MCF 10A (cell line): ENCODE data around the gene LMAN1. TPM values are rescaled to one million over a fixed set of nuclear protein-coding genes. Genes with fewer than 3 reads are reported as not detected.

Source experiments
- BruUV-seq: library from RNA; stranded (reverse); fragments of 400-500 nt; replicated peaks from 2 replicates; lab custom pipeline; 2021; lab: Mats Ljungman, UMichigan
- CTCF ChIA-PET: fragments of 300-600 bp; sonication (Branson Sonifier 250); formaldehyde crosslinking; extraction: SDS; loops from one replicate; lab custom pipeline; 2021; ENCODE audit warnings: antibody characterized with exemption, inconsistent platforms; lab: Yijun Ruan, JAX
- POLR2A ChIA-PET: fragments of 300-600, 350-650 bp; sonication (Branson Sonifier 250); formaldehyde crosslinking; extraction: SDS; loops from one replicate; lab custom pipeline; 2020; ENCODE audit warnings: antibody characterized with exemption, inconsistent platforms; lab: Yijun Ruan, JAX
- DNase-seq: peaks from one replicate; pipeline ENCODE4 v3.0.0-alpha.2; 2018; ENCODE audit not compliant: unreplicated experiment
- H3K27ac Mint-ChIP-seq: one replicate; pipeline ENCODE4 v1.8.0; 2022; ENCODE audit warnings: mild to moderate bottlenecking, low read depth, mixed read lengths; ENCODE audit not compliant: unreplicated experiment
- H3K27me3 Mint-ChIP-seq: one replicate; pipeline ENCODE4 v1.8.0; 2022; ENCODE audit warnings: mixed read lengths; ENCODE audit not compliant: insufficient read depth, unreplicated experiment
- H3K36me3 Mint-ChIP-seq: one replicate; pipeline ENCODE4 v1.8.0; 2022; ENCODE audit warnings: mild to moderate bottlenecking, moderate library complexity, mixed read lengths; ENCODE audit not compliant: insufficient read depth, unreplicated experiment
- H3K4me1 Mint-ChIP-seq: one replicate; pipeline ENCODE4 v1.8.0; 2022; ENCODE audit warnings: mixed read lengths; ENCODE audit not compliant: insufficient read depth, unreplicated experiment
- H3K4me3 Mint-ChIP-seq: one replicate; pipeline ENCODE4 v1.8.0; 2022; ENCODE audit warnings: mild to moderate bottlenecking, moderate library complexity, mixed read lengths; ENCODE audit not compliant: unreplicated experiment
- H3K9me3 Mint-ChIP-seq: one replicate; pipeline ENCODE4 v1.8.0; 2022; ENCODE audit warnings: mixed read lengths; ENCODE audit not compliant: unreplicated experiment
- intact Hi-C: fragments of 100-400 bp; cut with micrococcal nuclease; formaldehyde crosslinking; loops from 2 replicates; pipeline ENCODE4 v1.14.1; 2022
- total RNA-seq: library from RNA; stranded (reverse); gene quantifications from 2 replicates; pipeline ENCODE4 v1.2.3, GENCODE V29; 2022
- TF ChIP-seq, protein P1 (sequence below): fragments of 200-600 bp; IDR thresholded peaks from one replicate; pipeline ENCODE4 v1.8.0; 2022; ENCODE audit warnings: antibody characterized with exemption, mild to moderate bottlenecking; ENCODE audit not compliant: unreplicated experiment

The LMAN1 gene
- total RNA-seq, 1 experiment from 2014 or later: 168 TPM

DNA sequence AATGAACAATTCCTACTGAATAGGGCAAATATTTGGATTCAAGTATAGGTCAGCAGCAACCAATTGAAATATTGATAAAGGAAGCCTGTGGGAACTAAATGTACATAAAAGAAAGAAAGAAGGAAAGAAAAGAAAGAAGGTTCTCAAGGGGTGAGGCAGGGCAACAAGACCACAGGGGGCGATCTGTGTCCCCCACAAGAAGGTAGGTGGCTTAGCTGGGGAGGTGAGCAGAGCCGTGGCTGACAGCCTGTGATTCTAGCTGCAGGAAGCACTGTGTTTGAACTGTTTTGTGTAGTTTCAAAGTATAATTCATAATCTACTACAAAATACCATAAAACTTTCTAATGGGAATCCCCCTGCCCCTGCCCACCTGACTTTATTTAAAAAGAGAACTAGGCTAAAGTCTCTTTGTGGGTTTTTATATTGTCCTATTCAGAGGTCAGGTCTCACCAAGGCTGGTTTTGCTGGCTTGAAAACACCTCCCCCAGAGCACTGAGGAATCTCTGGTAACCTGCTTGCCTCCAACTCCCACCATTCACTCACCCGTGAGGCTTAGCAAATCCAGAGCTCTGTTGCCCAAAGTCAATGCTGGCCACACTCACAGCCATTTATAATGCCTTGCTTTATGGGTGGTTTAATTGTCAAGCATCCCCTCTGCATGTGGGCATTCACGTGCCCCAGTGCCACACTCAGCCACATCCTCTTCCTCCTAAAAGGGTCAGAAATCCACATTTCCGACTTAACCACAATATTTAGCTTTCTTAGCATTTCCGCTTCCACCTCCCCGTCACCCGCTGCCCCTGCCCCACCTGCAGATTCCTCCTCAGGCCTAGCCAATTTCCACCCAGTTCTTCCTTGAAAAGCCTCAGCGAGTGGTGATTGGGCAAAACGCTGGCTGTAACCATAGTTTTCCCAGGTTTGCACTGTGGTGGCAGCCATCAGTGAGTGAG, 36.4 kb upstream of the LMAN1 start:
- ChIA-PET POLR2A (no interaction called here), CTCF (interaction anchor here (1.0 to 1.8 kb wide), 2 partner anchors 87 to 147 kb away, joined by 3 to 10 read pairs; no protein-coding TSS in a partner anchor)
- H3K9me3 Mint-ChIP-seq: no peaks in the 10 kb centered on the region
- peaks cover 26% of the 10 kb centered on the region for H3K27me3 Mint-ChIP-seq
- intact Hi-C loops: no loop called here
- no peak overlapping the region for H3K27ac Mint-ChIP-seq
- no peaks in the 10 kb centered on the region for H3K36me3 Mint-ChIP-seq
- DNase-seq: no peak
- no peaks in the 10 kb centered on the region for H3K4me1 Mint-ChIP-seq
- no peak overlapping the region for H3K4me3 Mint-ChIP-seq
- TF ChIP-seq, protein P1, sequence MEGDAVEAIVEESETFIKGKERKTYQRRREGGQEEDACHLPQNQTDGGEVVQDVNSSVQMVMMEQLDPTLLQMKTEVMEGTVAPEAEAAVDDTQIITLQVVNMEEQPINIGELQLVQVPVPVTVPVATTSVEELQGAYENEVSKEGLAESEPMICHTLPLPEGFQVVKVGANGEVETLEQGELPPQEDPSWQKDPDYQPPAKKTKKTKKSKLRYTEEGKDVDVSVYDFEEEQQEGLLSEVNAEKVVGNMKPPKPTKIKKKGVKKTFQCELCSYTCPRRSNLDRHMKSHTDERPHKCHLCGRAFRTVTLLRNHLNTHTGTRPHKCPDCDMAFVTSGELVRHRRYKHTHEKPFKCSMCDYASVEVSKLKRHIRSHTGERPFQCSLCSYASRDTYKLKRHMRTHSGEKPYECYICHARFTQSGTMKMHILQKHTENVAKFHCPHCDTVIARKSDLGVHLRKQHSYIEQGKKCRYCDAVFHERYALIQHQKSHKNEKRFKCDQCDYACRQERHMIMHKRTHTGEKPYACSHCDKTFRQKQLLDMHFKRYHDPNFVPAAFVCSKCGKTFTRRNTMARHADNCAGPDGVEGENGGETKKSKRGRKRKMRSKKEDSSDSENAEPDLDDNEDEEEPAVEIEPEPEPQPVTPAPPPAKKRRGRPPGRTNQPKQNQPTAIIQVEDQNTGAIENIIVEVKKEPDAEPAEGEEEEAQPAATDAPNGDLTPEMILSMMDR: no peak
- BruUV-seq: no TSS peak

DNA sequence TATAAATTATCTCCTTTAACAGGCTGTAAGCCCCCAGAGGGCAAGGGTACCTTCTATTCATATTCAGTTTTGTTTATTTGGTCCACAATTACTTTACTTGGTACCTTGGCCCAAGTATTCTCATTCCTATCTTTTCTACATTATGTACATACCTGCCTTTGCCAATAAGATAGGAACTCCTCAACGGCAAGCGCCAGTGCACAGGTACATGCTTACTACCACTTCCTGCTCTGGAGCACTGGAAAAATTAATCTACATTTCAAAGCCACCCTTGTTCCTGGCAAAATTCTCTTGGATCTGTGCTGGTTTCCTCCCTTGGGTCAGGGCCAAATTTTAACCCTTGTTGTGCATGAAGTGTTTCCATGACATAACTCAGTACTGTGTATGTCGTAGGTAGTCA, 34.3 kb upstream of the LMAN1 start:
- Mint-ChIP-seq H3K27me3 (peaks cover 26% of the 10 kb centered on the region), H3K4me3 (no peak overlapping the region), H3K36me3 (no peaks in the 10 kb centered on the region), H3K4me1 (no peaks in the 10 kb centered on the region), H3K9me3 (no peaks in the 10 kb centered on the region), H3K27ac (no peak overlapping the region)
- TF ChIP-seq, protein P1: no peak
- intact Hi-C loops: no loop called here
- no peak for DNase-seq
- ChIA-PET CTCF (no interaction called here), POLR2A (no interaction called here)
- BruUV-seq: no TSS peak

DNA sequence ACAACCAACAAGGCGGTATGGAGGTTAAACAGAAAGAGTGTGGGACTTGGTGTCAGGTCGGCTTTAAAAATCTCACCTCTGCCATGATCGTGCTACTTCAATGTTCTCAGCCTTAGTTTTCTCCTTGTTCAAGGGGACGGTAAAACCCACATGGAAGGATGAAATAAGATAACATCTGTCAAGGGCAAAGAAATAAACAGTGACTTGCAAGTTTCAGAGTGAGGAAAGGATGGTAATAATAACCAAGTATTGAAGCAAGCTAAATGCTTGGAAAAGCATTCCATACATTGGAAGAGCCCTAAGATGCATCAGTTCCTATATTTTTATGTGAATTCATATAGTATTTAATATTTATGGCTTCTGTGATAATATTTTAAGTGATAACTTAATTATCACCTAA, 29.8 kb upstream of the LMAN1 start:
- DNase-seq: no peak
- no TSS peak for BruUV-seq
- Mint-ChIP-seq H3K9me3 (no peaks in the 10 kb centered on the region), H3K36me3 (no peaks in the 10 kb centered on the region), H3K27me3 (peaks cover under 1% of the 10 kb centered on the region), H3K4me1 (no peaks in the 10 kb centered on the region), H3K4me3 (no peak overlapping the region), H3K27ac (no peak overlapping the region)
- intact Hi-C loops: no loop called here
- ChIA-PET POLR2A (interaction anchor here (1.0 kb wide), 1 partner anchor 13 kb away, joined by 4 read pairs; no protein-coding TSS in a partner anchor), CTCF (interaction anchor here (0.9 to 4.1 kb wide), 3 partner anchors 14 to 142 kb away, joined by 4 to 27 read pairs (median 4); no protein-coding TSS in a partner anchor)
- TF ChIP-seq, protein P1: no peak
